Sigmoid colon (tissue), 7 donors: ENCODE results near the gene KRT72. TPM values are rescaled to one million over a fixed set of nuclear protein-coding genes. Genes with fewer than 3 reads are reported as not detected.

Source experiments
- DNase-seq: peaks from one replicate; pipeline ENCODE4 v3.0.0-alpha.2; 2019
- H3K27ac ChIP-seq, 4 donors: fragments of 200-600 bp; sonication (generic); one replicate each; pipeline ENCODE4 v1.5.1; 2016 to 2019; ENCODE audit warnings: mild to moderate bottlenecking in 1 of 4
- H3K27me3 ChIP-seq, 3 donors: fragments of 200-600 bp; sonication (generic); one replicate each; pipeline ENCODE4 v1.5.1; 2019; ENCODE audit warnings: mild to moderate bottlenecking in 1 of 3
- H3K36me3 ChIP-seq, 4 donors: fragments of 200-600 bp; sonication (generic); one replicate each; pipeline ENCODE4 v1.5.1; 2016 to 2019
- H3K4me1 ChIP-seq, 4 donors: fragments of 200-600 bp; sonication (generic); one replicate each; pipeline ENCODE4 v1.5.1; 2017 to 2019
- H3K4me3 ChIP-seq, 4 donors: fragments of 200-600 bp; sonication (generic); one replicate each; pipeline ENCODE4 v1.5.1; 2017 to 2019; ENCODE audit warnings: mild to moderate bottlenecking in 2 of 4, moderate library complexity in 1 of 4
- H3K9me3 ChIP-seq, 4 donors: fragments of 200-600 bp in 3 of 4; sonication (generic) in 3 of 4; one replicate each; pipeline versions ENCODE4 v1.5.1 to v1.6.1; 2013 to 2019
- EP300 ChIP-seq, 4 donors: sonication (generic); formaldehyde crosslinking; IDR thresholded peaks; one replicate each; pipeline ENCODE4 v1.6.1; 2017; ENCODE audit warnings: antibody characterized with exemption in 4 of 4
- POLR2A ChIP-seq, 2 donors: fragments of 450-650 bp; IDR thresholded peaks; one replicate each; pipeline ENCODE4 v1.6.1; 2016; ENCODE audit warnings: antibody characterized with exemption in 2 of 2, mild to moderate bottlenecking in 2 of 2, moderate library complexity in 2 of 2
- POLR2AphosphoS5 ChIP-seq, 4 donors: sonication (generic); formaldehyde crosslinking; IDR thresholded peaks; one replicate each; pipeline ENCODE4 v1.6.1; 2017; ENCODE audit warnings: antibody characterized with exemption in 4 of 4
- WGBS, 2 donors: extraction: QIAGEN DNeasy Blood & Tissue Kit; methylation state at CpG; one replicate each; pipeline ENCODE4 v1.1.7; 2013; 5-methylcytosine and 5-hydroxymethylcytosine counted together
- intact Hi-C: fragments of 100-400 bp; cut with DNase I; formaldehyde crosslinking; loops from one replicate; pipeline ENCODE4 v1.15.1; 2023
- polyA plus RNA-seq, 3 donors: library from polyadenylated mRNA; stranded (reverse); fragments of 200-250 nt; gene quantifications; one replicate each; pipeline ENCODE4 v1.2.3, GENCODE V29; 2013
- total RNA-seq, 4 donors: library from RNA; depleted of rRNA; stranded (reverse); fragments of >200 nt; gene quantifications; one replicate each; pipeline ENCODE4 v1.1.0, GENCODE V29; 2016
- TF ChIP-seq, protein P1 (sequence below), 4 experiments: fragments of 450-650 bp in 3 of 4; fragments of 200-600 bp in 1 of 4; IDR thresholded peaks; one replicate each; pipeline ENCODE4 v1.5.1; 2016 to 2019; ENCODE audit warnings: antibody characterized with exemption in 4 of 4, mild to moderate bottlenecking in 3 of 4, moderate library complexity in 2 of 4
- donor health status: healthy with polysubstance abuse.
- donor health status: Bipolar disorder and iron deficiency.
- donor health status: healthy.

KRT72 gene
- total and polyA plus RNA-seq, 7 donors = 0.79 TPM; not detected in 6

DNA sequence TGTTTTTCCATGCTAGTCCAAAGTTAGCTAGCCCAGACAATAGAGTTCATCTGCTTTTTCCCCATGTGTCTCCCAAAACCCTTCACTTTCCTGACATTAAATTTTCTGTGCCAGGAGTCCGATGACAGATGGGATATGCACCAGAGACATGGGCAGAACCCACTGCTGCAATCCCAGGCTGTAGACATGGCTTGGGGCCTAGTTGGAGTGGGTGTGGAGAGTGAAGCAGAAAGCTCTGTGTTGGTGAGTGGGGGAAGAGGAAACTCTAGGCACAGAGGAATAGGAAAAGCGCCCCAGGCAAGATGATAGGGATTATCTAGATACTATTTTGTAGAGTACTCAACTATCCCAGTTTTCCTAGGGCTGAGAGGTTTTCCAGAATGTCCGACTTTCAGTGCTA lies 22.8 kb downstream of the KRT72 start:
- intact Hi-C loops = loop anchor here (10.0 kb wide), 1 partner anchor 396 kb away; no protein-coding TSS in a partner anchor
- 90 to 91% methylated on average over 3 of the region's 3 CpGs for WGBS, 2 donors

DNA sequence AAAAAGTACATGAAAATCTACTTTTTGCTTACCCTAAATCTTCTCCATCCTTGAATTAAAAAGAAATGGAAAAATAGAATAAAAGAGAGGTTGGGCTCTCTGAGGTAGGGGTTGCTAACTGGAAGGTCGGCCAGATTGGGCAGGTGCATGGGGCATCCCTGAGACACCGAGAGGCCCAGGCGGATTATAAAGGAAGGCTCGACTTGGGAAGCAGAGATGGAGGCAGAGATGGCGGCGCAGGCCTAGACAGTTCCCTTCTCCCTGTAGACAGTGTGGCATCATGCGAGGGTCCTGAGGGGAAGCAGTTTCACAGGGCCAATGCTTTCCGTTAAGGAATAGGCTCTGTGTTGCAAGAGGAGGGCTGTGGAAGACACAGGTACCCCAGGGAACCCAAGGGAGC lies 23.9 kb downstream of the KRT72 start:
- 87 to 92% methylated on average over 8 of the region's 8 CpGs for WGBS, 2 donors
- no peaks in the 10 kb centered on the region for H3K9me3 ChIP-seq
- TF ChIP-seq, protein P1, sequence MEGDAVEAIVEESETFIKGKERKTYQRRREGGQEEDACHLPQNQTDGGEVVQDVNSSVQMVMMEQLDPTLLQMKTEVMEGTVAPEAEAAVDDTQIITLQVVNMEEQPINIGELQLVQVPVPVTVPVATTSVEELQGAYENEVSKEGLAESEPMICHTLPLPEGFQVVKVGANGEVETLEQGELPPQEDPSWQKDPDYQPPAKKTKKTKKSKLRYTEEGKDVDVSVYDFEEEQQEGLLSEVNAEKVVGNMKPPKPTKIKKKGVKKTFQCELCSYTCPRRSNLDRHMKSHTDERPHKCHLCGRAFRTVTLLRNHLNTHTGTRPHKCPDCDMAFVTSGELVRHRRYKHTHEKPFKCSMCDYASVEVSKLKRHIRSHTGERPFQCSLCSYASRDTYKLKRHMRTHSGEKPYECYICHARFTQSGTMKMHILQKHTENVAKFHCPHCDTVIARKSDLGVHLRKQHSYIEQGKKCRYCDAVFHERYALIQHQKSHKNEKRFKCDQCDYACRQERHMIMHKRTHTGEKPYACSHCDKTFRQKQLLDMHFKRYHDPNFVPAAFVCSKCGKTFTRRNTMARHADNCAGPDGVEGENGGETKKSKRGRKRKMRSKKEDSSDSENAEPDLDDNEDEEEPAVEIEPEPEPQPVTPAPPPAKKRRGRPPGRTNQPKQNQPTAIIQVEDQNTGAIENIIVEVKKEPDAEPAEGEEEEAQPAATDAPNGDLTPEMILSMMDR (IDR thresholded peaks at IDR 0.05) = no peak
- TF ChIP-seq POLR2A (IDR thresholded peaks at IDR 0.05) = no peak
- H3K27me3 ChIP-seq = no peaks in the 10 kb centered on the region
- H3K36me3 ChIP-seq = no peaks in the 10 kb centered on the region
- H3K4me1 ChIP-seq = no peaks in the 10 kb centered on the region
- H3K27ac ChIP-seq = no peak overlapping the region
- peak; percentile 62 for DNase-seq
- intact Hi-C loops = loop anchor here (10.0 kb wide), 1 partner anchor 397 kb away; no protein-coding TSS in a partner anchor
- no peak overlapping the region for H3K4me3 ChIP-seq

More for the DNA sequence above, 22.8 kb downstream of the KRT72 start:
- no peak overlapping the region for H3K4me3 ChIP-seq
- no peaks in the 10 kb centered on the region for H3K27me3 ChIP-seq
- no peaks in the 10 kb centered on the region for H3K9me3 ChIP-seq
- no peaks in the 10 kb centered on the region for H3K4me1 ChIP-seq
- no peaks in the 10 kb centered on the region for H3K36me3 ChIP-seq
- peak; percentile 6 for DNase-seq
- TF ChIP-seq, protein P1 (IDR thresholded peaks at IDR 0.05) = no peak
- no peak for TF ChIP-seq POLR2AphosphoS5 (IDR thresholded peaks at IDR 0.05)
- no peak overlapping the region for H3K27ac ChIP-seq

DNA sequence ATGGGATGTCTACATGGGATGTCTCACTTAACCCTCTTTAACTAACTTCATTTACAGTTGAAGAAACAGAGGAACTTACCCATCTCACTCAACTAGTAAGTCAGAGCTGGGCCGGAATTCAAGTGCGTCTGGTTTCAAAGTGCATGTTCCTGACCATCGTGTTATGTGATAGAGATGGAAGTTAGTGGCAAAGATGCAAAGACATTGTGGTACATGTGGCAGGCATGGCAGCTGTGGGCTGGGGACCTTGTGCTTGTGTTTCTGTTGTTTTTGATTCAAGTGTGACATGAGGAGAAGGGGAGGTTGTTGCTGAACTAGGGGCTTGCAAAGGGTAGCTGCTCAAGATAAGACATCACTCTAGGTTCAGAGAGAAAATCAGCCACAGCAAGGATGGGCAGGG lies 25.3 kb downstream of the KRT72 start:
- Histone ChIP-seq H3K4me3 (no peak overlapping the region), H3K27ac (no peak overlapping the region), H3K27me3 (no peaks in the 10 kb centered on the region), H3K9me3 (no peaks in the 10 kb centered on the region), H3K4me1 (no peaks in the 10 kb centered on the region), H3K36me3 (no peaks in the 10 kb centered on the region)
- TF ChIP-seq, protein P1 (IDR thresholded peaks at IDR 0.05) = no peak
- TF ChIP-seq POLR2A (IDR thresholded peaks at IDR 0.05) = no peak
- no peak for TF ChIP-seq EP300 (IDR thresholded peaks at IDR 0.05)
- no peak for TF ChIP-seq POLR2AphosphoS5 (IDR thresholded peaks at IDR 0.05)
- DNase-seq = peak; percentile 27
- intact Hi-C loops = loop anchor here (10.0 kb wide), 1 partner anchor 399 kb away; no protein-coding TSS in a partner anchor
- WGBS, 2 donors = 91 to 95% methylated on average over 3 of the region's 3 CpGs

DNA sequence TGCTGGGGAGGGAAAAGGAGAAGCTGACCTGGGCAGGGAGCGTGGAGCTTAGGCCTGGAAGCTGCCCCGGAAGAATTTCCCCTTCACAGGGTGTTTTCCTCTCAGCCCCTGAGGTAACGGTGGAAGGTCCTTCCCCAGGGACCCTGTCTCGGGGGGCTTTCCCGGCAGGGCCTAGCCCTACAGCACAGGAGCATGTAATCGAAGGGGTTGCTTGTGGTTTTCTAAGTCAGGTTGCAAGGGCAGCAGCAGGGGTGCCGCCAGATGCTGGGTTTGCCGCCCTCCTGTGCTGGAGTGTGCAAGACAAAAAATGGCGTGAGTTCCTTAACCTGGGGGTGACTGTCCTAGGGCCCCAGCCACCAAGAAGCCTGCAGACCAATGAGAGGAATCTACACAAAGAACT lies 26.0 kb downstream of the KRT72 start:
- DNase-seq = peak; percentile 24
- no peak overlapping the region for H3K4me3 ChIP-seq
- no peaks in the 10 kb centered on the region for H3K36me3 ChIP-seq
- H3K27me3 ChIP-seq = no peaks in the 10 kb centered on the region
- no peak overlapping the region for H3K27ac ChIP-seq
- WGBS, 2 donors = 86 to 93% methylated on average over 9 of the region's 9 CpGs
- intact Hi-C loops = loop anchor here (10.0 kb wide), 1 partner anchor 400 kb away; no protein-coding TSS in a partner anchor
- H3K9me3 ChIP-seq = no peaks in the 10 kb centered on the region
- no peaks in the 10 kb centered on the region for H3K4me1 ChIP-seq
- TF ChIP-seq, protein P1 (IDR thresholded peaks at IDR 0.05) = no peak
- TF ChIP-seq POLR2A (IDR thresholded peaks at IDR 0.05) (no peak), POLR2AphosphoS5 (IDR thresholded peaks at IDR 0.05) (no peak), EP300 (IDR thresholded peaks at IDR 0.05) (no peak)

DNA sequence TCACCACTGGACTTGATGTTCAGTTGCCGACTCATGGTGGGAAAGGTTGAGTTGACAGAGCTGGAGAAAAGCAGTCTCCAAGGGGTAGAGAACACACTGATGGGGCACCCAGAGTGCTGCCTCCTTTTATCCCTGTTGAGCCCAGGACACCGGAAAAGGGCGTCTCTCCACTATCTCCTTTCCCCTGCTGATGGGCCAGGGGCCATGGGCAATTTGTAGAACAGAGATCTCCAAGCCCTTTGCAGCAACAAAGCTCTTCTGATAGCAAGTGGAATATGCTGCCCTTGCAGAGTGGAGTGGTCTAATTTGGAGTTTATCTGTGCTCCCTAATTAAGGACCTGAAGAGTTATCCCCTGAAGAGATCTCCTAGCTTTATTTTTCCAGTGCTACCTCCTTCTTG lies 27.5 kb downstream of the KRT72 start, which contains the start of gene KRT74:
Gene KRT74, minus strand, starts transcription at position 101 of the 400 bp plus-strand sequence. Its CDS starts 66 bp downstream, at position 35.
- intact Hi-C loops = loop anchor here (10.0 kb wide), 1 partner anchor 401 kb away; no protein-coding TSS in a partner anchor
- H3K27me3 ChIP-seq = no peaks in the 10 kb centered on the region
- H3K27ac ChIP-seq = no peak within 1 kb of the TSS
- no peak for TF ChIP-seq POLR2A (IDR thresholded peaks at IDR 0.05)
- TF ChIP-seq, protein P1 (IDR thresholded peaks at IDR 0.05) = no peak
- TF ChIP-seq POLR2AphosphoS5 (IDR thresholded peaks at IDR 0.05) = no peak
- no peak for TF ChIP-seq EP300 (IDR thresholded peaks at IDR 0.05)
- DNase-seq = peak; percentile 19
- 82 to 95% methylated on average over 3 of the region's 3 CpGs for WGBS, 2 donors
- no peaks in the 10 kb centered on the region for H3K4me1 ChIP-seq
- H3K36me3 ChIP-seq = no peaks in the 10 kb centered on the region
- no peak within 1 kb of the TSS for H3K4me3 ChIP-seq
- no peaks in the 10 kb centered on the region for H3K9me3 ChIP-seq
